Ureter (tissue), 1 donor: ENCODE data around the gene NDUFB11. TPM values are rescaled to one million over a fixed set of nuclear protein-coding genes. Genes with fewer than 3 reads are reported as not detected.
"Not testable (repeated sequence)": the region's sequence is repeated elsewhere in the genome, so short reads cannot be mapped to it uniquely, and the experiment has no call there.

ENCODE experiments used
- DNase-seq: peaks from one replicate; pipeline ENCODE4 v3.0.0-alpha.2; 2020; ENCODE audit warnings: low spot score
- total RNA-seq: library from RNA; stranded (reverse); gene quantifications from one replicate; pipeline ENCODE4 v1.2.4, GENCODE V29; 2023
- donor health status: DM: yes; HTN: yes; CAD: no.

The NDUFB11 gene
- total RNA-seq, 1 donor from 2014 or later = 77.2 TPM

DNA sequence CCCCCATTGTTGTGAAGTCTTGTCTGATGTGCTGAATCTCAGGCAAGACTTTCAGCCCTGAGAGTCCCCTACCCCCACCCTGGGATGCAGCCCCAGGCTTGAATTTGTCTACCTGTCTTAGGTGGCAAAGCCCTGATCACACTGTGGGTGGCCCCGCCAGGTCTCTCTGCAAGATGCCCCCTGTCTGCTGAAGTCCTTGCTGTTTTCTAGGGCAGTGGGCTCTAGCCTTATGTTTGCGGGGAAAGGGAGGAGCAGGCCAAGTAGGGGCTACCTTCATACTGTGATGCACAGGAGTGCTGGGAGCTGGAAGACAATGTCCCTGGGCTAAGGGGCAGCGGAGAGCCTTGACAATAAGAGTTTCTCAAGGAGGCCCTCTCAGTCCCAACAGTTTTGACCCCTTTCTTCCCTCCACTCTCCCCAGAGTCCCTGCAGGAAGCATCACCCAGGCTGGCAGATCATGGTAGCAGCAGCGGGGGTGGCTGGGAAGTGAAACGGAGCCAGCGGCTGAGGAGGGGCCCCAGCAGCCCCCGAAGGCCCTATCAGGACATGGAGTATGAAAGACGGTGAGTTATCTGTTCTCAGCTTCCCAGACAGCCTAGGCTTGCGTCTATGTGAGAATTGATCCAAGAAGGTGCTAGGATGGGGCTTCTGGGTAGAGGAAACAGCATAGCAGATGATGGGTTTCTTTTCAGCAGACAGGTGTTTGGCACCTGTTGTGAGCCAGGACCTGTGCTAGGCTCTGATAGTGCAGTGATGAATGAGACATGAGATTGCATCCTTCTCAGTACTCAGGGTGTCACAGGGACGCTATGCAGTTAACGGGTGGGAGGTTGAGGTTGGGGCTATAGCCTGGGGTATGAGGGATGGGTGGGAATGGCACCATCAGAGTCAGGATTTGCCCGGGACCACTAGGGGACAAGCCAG lies 2.7 kb upstream of the NDUFB11 start:
- no peak for DNase-seq

DNA sequence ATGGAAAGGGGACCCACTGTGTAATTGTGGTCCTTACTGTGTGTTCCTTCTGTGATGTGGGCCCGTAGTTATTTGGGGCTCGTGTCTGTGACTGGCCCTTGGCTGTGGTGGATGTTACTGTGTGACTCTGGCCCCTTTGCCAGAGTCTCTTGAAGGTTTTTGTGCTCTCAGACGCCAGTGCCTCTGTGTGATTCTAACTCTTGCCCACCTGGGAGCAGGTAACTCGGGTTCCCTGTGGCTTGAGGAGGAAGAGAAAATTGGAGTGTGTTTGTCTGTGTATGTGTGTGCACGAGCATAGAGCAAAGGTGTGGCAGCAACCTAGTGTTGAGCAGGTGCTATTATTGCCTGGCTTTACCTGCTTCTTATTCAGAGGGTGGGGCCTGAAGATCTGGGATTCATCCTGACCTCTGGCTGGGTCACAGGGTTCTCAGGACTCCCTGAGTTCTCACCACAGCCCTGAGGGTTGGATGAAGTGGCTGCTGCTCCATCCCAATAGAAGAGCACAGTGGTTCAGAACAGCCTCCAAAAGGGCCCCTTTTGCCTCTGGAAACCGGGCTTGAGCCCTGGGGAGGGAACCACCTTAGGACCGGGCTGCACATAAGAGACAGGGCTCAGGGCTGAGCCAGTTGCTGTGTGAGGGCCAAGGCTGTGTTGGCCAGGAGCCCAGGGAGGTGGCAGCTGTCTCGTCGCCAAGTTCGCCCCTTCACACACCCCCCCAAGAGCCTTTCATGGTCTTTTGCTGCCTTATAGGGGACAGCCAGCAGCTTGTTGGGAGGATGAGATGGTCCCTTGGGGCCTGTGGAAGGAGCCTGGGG lies 1.8 kb upstream of the NDUFB11 start:
- no peak for DNase-seq

DNA sequence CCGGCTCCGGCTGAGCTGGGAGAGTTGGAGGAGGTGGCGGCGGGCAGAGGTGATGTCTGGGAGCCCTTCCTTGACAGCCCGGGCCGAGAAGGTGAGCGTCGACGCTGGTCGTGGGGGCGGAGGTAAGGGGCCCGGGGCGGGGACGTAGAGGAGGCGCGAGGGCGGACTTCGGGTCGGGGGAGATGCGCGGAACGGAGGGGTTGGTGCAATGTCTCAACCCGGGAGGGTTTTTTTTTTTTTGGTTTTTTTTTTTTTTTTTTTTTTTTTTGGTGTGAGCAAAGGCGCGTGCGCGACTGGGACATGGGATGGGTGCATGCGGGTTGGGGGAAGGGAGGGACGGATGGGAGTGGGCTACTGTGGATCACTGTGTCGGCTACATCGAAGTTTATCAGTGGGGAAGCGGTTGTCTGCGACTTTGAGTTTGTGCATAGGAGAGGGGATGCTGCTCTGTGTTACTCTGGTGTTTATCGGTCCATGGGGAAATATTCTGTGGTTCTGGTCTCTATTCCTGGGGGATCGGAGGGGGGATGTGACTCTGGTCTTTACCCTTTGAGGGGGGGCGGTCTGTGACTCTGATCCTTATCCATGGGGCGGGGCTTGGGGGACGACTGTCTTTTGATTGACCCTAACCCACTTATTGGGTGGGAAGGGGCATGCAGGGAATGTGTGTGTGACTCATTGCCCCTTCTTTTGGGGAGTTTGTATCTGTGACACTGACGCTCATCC lies 1.1 kb upstream of the NDUFB11 start:
- DNase-seq = no peak

DNA sequence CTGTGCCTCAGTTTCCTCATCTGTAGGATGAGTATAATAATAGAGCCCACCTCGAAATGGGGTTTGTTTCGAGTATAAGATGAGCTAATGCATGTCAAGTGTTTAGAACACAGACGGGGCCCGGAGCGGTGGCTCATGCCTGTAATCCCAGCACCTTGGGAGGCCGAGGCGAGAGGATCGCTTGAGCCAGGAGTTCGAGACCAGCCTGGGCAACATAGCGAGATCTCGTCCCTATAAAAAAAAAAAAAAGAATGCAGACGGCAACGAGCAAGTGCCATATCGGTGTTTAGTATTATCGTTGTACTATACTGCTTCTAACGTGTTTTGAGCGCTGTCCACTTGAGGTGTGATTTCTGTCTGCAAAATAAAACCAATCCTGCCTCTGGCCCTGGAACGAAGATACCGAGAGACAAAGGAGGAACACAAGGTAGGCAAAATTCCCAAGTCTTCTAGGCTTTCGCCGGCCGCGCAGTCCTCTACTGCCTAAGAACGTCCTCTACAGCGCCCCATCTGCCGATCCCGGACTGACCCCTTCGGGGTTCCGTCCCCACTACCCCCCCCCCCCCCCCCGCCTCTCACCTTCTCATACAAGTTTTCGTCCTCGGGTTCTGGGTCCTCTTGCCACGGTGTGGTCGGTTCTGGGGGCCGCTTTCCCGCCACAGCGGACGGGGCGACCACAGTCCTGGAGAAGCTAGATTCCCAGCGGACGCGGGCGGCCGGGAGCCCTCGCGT lies 442 bp downstream of the NDUFB11 start:
- DNase-seq = peak; percentile 48

DNA sequence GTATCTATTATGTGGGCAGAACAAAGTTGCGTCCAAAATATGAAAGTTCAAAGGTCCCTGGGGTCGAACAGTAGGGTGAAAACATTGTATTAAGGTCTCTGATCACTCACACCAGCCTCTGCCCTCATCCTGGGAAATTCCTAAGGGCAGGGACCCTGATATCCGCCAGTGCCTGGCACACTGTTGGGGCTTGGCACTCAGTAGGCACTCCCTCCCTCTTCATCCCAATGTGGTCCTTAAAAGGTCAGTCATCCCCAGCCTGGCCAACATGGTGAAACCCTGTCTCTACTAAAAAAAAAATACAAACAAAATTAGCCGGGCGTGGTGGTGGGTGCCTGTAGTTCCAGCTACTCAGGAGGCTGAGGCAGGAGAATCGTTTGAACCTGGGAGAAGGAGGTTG lies 6.3 kb downstream of the NDUFB11 start:
- no peak for DNase-seq

DNA sequence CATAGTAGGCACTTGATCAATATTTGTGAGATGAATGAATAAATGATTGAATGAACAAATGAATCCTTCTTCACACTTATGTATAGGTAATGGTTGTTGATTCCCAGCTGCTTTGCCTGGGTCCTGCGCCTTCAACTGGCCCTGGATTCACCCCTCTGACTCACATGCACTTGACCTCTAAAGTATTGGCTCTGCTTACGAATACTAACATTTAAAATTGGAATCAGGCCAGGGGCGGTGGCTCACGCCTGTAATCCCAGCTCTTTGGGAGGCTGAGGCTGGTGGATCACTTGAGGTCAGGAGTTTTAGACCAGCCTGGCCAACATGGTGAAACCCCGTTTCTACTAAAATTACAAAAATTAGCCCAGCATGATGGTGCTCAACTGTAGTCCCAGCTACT lies 8.9 kb downstream of the NDUFB11 start:
- DNase-seq = not testable (repeated sequence)

DNA sequence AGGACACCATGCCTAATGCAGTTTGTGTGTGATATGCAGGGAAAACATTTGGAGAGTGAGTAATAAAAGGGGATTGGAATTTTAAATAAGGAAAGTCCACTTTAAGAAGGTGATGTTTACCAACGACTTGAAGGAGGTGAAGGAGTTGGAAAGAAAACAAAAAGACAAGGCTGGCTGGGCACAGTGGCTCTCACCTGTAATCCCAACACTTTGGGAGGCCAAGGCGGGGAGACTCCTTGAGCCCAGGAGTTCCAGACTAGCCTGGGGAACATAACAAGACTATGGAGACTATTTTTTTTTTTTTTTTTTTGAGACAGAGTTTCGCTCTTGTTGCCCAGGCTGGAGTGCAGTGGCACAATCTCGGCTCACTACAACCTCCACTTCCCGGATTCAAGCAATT lies 11.0 kb downstream of the NDUFB11 start:
- no peak for DNase-seq

DNA sequence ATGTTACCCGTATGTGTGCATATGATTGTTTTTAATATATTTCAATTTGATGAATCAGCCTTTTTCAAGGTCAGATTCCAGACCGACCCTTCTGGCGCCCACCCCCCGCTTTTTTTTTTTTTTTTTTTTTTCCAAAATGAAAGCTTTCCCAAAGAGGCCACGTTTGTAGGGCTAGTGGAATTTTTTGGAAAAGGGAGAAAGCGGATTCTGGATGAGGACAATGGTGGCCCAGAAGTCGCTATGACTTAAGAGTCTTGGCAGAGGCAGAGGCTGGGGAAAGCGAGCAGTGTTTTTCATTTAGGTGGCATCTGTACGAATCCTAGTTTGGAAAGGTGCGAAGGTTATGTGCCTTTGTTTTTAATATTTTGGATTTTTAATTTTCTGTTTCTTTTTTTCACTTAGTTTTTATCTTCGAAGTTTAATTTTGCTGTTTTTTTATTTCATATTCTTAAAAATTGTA lies 14.6 kb downstream of the NDUFB11 start:
- DNase-seq = no peak

DNA sequence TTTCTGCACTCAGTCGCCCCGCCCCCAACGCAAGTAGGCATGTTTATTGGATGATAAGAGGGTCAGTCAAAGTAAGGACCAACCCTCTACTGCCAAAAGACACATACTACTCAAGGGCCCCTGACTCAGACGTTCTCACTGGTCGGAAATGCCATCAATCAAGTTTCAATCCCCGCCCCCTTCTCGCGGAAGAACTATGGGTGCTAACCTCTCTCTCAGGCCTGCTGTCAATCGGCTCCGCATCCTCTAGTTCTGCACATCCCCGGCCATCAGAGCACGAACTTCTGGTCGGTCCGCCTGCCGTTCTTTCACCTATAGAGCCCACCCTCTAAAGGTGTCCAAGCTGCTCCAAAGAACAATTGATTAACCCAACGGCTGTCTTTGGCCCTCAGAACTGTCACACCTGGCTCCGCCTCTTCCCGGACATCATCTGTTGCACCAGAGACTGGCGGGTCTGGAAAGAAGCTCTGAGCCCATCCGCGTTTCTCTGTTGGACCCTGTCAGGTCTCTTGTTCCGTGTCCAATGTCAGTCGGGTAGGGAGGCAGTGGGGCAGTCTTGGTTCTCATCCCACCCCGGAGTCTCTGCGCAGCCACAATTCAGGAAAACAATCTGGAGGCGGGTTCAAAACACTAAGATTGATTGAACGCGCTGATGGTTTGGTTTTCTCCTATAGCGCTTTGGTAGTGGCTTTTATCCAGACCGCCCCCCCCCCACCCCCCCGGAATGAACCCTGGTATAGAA lies 15.2 kb downstream of the NDUFB11 start:
- peak; percentile 95 for DNase-seq

DNA sequence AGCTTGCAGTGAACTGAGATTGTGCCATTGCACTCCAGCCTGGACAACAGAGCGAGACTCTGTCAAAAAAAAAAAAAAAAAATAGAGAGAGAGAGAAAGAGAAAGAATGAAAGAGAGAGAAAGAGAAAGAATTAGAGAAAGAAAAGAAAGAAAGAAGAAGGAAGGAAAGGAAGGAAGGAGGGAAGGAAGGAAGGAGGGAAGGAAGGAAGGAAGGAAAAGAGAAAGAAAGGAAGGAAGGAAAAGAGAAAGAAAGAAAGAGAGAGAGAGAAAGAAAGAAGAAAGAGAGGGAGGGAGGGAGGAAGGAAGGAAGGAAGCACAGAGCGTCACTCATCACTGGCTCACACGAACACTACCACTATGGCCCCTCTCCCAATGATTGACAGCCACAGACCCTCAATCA lies 20.0 kb downstream of the NDUFB11 start:
- DNase-seq = not testable (repeated sequence)

DNA sequence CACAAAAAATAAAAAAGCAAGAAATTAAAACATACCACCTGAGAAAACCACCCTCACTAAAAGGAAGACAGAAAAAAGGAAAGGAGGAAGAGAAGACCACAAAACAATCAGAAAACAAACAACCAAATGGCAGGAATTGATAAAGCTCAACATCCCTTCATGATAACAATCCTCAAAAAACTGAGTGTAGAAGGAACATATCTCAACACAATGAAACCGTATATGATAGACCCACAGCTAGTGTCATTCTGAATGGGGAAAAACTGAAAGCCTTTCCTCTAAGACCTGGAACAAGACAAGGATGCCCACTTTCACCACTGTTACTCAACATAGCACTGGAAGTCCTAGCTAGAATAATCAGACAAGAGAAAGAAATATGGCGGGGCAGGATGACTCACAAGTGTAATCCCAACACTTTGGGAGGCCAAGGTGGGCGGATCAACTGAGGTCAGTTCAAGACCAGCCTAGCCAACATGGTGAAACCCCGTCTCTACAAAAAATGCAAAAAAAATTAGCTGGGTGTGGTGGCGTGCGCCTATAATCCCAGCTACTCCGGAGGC lies 27.9 kb downstream of the NDUFB11 start:
- DNase-seq = not testable (repeated sequence)

DNA sequence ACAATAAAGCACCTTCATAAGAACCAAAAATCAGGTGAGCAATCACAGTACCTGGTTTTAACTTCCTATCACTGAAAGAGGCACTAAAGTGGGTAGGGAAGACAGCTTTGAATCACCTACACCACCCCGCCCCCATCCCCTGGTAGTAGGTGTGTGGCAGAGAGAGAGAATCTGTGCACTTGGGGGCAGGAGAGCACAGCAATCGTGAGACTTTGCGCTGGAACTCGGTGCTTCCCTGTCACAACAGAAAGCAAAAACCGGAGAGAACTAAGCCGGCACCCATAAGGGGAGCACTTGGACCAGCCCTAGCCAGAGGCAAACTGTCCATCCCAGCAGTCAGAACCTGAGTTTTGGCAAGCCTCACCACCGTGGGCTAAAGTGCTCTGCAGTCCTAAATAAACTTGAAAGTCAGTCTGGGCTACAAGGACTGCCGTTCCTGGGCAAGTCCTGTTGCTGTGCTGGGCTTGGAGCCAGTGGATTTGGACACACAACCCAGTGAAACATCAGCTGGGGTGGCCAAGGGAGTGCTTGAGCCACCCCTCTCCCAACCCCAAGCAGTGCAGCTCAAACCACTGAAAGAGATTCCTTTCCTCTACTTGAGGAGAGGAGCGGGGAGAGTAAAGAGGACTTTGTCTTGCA lies 32.1 kb downstream of the NDUFB11 start:
- no peak for DNase-seq

DNA sequence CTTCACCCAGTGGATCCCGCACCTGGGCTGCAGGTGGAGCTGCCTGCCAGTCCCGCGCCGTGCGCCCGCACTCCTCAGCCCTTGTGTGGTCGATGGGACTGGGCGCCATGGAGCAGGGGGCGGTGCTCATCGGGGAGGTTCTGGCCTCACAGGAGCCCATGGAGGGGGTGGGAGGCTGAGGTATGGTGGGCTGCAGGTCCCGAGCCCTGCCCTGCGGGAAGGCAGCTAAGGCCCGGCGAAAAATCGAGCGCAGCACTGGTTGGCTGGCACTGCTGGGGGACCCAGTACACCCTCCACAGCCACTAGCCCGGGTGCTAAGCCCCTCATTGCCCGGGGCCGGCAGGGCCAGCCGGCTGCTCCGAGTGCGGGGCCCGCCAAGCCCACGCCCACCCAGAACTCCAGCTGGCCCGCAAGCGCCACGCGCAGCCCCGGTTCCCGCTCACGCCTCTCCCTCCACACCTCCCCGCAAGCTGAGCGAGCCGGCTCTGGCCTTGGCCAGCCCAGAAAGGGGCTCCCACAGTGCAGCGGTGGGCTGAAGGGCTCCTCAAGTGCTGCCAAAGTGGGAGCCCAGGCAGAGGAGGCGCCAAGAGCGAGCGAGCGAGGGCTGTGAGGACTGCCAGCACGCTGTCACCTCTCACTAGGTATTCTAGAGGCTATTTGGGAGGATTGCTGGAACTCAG lies 33.4 kb downstream of the NDUFB11 start:
- not testable (repeated sequence) for DNase-seq

DNA sequence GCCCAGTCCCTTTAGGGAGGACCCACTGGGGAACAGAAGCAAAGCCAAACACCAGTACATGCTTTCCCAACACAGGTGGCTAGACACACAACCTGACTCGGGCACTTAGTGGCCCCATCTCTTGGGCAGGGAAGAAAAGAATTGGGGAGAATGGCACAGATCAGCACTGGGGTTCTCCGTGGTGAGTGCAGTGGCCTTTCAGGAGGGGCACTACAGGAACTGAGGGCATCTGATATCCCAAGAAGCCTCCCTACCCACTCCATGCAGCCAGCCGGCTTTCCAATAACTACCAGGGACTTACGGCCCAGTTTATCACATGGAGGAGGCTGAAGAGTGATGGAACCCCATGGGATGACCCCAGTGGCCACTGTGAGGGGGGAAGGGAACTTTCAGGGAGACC lies 43.3 kb downstream of the NDUFB11 start:
- no peak for DNase-seq

DNA sequence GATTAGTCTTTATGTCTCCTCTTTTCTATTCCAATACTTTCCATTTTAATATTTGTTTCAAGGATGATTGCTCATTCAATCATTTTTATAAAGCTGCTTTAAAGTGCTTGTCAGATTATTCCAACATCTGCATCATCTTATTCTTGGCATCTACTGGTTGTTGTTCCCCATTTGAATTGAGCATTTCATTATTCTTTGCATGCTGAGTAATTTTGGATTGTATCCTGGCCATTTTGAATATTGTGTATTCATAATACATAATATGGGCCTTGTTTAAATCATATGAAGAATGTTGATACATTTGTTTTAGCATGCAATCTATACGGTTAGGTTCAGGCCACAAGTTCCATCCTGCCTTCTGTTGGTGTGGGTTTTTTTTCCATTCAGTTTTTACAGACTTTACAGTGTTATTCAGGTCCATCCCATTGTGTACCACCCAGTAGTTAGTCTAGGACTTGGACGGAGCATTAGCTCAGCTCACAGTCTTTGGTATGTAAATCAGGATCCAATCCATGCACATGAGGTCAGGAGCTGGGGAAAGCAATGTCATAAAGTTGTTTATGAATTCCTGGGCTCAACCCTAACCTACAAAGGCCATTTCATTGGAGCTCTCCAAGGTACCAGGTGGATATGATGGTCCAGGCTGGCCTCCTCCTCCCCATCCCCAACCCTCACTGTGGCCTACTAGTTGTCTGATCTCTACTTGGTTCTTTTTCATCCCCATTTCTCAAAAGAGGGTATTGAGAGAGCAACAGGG lies 46.0 kb downstream of the NDUFB11 start:
- no peak for DNase-seq

DNA sequence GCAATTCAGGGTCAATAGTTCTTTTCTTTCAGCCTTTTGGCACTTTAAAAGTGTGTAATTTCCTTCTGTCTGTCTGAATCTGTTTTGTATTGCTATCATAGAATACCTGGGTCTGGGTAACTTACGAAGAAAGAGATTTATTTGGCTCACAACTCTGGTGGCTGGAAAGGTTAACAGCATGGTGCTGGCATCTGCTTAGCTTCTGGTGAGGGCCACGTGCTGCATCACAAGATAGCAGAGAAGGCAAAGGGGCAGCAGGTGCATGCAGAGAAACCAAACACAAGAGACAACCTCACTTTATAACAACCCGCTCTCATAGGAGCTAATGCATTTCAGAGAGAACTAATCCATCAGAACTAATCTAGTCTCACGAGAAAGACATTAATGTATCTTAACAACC lies 47.5 kb downstream of the NDUFB11 start:
- DNase-seq = no peak

DNA sequence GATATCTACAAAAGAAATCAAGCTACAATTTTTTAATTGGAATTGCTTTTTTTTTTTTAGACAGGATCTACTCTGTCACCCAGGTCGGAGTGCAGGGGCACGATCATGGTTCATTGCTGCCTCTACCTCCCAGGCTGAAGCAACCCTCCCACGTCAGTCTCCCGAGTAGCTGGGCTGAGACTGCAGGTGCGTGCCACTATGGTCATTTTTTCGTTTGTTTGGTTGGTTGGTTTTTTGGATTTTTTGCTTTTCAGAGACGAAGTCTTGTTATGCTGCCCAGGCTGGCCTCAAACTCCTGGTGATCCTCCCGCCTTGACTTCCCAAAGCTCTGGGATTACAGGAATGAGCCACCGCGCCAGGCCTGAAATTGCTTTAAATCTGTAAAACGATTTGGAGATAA lies 50.6 kb downstream of the NDUFB11 start:
- DNase-seq = no peak

DNA sequence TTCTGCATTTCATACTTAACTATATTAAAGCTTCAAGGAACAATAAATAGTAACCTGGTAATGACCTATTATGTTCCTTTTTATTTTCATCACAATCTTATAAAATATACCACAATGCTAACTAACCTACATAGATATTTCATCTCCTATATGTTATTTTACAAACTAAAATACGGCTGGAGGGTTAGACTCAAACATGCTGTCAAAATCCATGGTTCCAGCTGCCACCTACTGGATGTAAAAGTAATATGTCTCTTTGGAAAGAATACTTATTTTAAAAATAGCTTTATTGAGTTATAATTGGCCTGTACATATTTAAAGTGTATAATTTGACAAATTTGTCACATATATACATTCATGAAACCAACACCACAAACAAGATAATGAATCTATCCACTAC lies 51.3 kb downstream of the NDUFB11 start:
- DNase-seq = no peak
